ENCODE data around the gene NAT9. TPM values are rescaled to one million over a fixed set of nuclear protein-coding genes. Genes with fewer than 3 reads are reported as not detected.

NAT9 gene
- polyA plus RNA-seq, 2 of the 4 experiments (the other 2 are of a cell fraction), result 43.4 to 71.4 TPM

DNA sequence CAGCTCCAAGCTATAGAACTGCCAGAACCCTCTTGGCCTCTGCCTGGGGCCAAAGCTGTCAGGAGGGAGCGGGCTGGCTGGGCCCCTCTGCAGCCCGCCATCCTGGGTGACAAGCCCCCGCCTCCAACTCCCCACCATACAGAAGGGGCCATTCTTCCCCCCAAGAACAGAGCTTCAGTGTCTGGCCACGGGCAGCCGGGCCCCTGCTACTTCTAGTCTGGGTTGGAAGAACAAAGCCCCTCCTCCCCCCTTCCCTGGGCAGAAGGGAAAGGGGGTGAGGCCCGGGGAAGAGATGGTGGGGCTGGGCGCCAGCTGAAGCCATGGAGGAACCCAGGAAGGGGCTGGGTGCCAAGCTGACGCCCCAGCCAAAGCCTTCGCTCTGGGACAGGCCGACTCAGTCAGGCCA lies 9.0 kb downstream of the NAT9 start:
- Histone ChIP-seq H3K4me3 (no peak overlapping the region), H3K4me1 (peaks cover 37% of the 10 kb centered on the region), H3K9me3 (no peaks in the 10 kb centered on the region), H3K4me2 (no peak overlapping the region), H3K27ac (peak overlapping the region in 1 of 2 experiments; percentile 34; a peak in 1 of 6 replicates)
- POLR2A ChIA-PET, result interaction anchor here (1.4 kb wide), 1 partner anchor 18 kb away, joined by 4 read pairs; no protein-coding TSS in a partner anchor
- DNase-seq (ENCODE audit: low read depth in 1 of 2, low spot score in 1 of 2), result no peak
- WGBS (ENCODE audit: missing lambda C conversion rate), result 90% methylated on average over 8 of the region's 10 CpGs
- no peak for ATAC-seq
- FAIRE-seq, result no peak
- TF ChIP-seq EHF (CRISPR knock-in tag; IDR thresholded peaks at IDR 0.05) (no peak), CEBPB (IDR thresholded peaks at IDR 0.05) (no peak), HES2 (IDR thresholded peaks at IDR 0.05) (no peak), JUNB (IDR thresholded peaks at IDR 0.05) (no peak), E2F6 (IDR thresholded peaks at IDR 0.05; ENCODE audit: borderline replicate concordance, low read depth) (no peak)
- TF ChIP-seq, protein P1, sequence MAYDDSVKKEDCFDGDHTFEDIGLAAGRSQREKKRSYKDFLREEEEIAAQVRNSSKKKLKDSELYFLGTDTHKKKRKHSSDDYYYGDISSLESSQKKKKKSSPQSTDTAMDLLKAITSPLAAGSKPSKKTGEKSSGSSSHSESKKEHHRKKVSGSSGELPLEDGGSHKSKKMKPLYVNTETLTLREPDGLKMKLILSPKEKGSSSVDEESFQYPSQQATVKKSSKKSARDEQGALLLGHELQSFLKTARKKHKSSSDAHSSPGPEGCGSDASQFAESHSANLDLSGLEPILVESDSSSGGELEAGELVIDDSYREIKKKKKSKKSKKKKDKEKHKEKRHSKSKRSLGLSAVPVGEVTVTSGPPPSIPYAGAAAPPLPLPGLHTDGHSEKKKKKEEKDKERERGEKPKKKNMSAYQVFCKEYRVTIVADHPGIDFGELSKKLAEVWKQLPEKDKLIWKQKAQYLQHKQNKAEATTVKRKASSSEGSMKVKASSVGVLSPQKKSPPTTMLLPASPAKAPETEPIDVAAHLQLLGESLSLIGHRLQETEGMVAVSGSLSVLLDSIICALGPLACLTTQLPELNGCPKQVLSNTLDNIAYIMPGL (CRISPR knock-in tag; IDR thresholded peaks at IDR 0.05; ENCODE audit: borderline replicate concordance), result no peak
- TF ChIP-seq, protein P2, sequence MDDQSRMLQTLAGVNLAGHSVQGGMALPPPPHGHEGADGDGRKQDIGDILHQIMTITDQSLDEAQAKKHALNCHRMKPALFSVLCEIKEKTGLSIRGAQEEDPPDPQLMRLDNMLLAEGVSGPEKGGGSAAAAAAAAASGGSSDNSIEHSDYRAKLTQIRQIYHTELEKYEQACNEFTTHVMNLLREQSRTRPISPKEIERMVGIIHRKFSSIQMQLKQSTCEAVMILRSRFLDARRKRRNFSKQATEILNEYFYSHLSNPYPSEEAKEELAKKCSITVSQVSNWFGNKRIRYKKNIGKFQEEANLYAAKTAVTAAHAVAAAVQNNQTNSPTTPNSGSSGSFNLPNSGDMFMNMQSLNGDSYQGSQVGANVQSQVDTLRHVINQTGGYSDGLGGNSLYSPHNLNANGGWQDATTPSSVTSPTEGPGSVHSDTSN (IDR thresholded peaks at IDR 0.05), result no peak
- CTCF ChIA-PET, result interaction anchor here (1.1 to 53.6 kb wide), 6 partner anchors 13 to 201 kb away, joined by 4 to 1302 read pairs (median 228); partner anchors contain the start of genes FDXR, GRIN2C, NHERF1 and RAB37

- peaks cover 40% of the 10 kb centered on the region for H3K4me1 ChIP-seq
- no peak overlapping the region for H3K27ac ChIP-seq
- TF ChIP-seq TP53 (CRISPR knock-in tag; IDR thresholded peaks at IDR 0.05), result no peak
- TF ChIP-seq ZNF302 (CRISPR knock-in tag; IDR thresholded peaks at IDR 0.05), result no peak
- TF ChIP-seq, protein P3, sequence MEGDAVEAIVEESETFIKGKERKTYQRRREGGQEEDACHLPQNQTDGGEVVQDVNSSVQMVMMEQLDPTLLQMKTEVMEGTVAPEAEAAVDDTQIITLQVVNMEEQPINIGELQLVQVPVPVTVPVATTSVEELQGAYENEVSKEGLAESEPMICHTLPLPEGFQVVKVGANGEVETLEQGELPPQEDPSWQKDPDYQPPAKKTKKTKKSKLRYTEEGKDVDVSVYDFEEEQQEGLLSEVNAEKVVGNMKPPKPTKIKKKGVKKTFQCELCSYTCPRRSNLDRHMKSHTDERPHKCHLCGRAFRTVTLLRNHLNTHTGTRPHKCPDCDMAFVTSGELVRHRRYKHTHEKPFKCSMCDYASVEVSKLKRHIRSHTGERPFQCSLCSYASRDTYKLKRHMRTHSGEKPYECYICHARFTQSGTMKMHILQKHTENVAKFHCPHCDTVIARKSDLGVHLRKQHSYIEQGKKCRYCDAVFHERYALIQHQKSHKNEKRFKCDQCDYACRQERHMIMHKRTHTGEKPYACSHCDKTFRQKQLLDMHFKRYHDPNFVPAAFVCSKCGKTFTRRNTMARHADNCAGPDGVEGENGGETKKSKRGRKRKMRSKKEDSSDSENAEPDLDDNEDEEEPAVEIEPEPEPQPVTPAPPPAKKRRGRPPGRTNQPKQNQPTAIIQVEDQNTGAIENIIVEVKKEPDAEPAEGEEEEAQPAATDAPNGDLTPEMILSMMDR (IDR thresholded peaks at IDR 0.05), result no peak
- TF ChIP-seq, protein P4, sequence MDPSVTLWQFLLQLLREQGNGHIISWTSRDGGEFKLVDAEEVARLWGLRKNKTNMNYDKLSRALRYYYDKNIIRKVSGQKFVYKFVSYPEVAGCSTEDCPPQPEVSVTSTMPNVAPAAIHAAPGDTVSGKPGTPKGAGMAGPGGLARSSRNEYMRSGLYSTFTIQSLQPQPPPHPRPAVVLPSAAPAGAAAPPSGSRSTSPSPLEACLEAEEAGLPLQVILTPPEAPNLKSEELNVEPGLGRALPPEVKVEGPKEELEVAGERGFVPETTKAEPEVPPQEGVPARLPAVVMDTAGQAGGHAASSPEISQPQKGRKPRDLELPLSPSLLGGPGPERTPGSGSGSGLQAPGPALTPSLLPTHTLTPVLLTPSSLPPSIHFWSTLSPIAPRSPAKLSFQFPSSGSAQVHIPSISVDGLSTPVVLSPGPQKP (IDR thresholded peaks at IDR 0.05; ENCODE audit: low read depth, low read length), result no peak
- TF ChIP-seq MAFK (IDR thresholded peaks at IDR 0.05; ENCODE audit: partially characterized antibody), result peak; percentile 71
- no peak for TF ChIP-seq NFE2L2 (conservative IDR thresholded peaks at IDR 0.05; ENCODE audit: low read length)
- H3K9me3 ChIP-seq, result no peaks in the 10 kb centered on the region
- WGBS (ENCODE audit: missing lambda C conversion rate), result 90% methylated on average over 2 of the region's 2 CpGs
- FAIRE-seq (no peak), ATAC-seq (no peak), DNase-seq (ENCODE audit: low read depth in 1 of 2, low spot score in 1 of 2) (no peak)
- no peak overlapping the region for H3K4me2 ChIP-seq
- CTCF ChIA-PET, result interaction anchor here (19.0 to 53.6 kb wide), 3 partner anchors 12 to 91 kb away, joined by 349 to 1302 read pairs (median 705); partner anchors contain the start of genes FDXR, GRIN2C and NHERF1
- no peak overlapping the region for H3K4me3 ChIP-seq
- POLR2A ChIA-PET, result interaction anchor here (1.4 kb wide), 1 partner anchor 17 kb away, joined by 4 read pairs; no protein-coding TSS in a partner anchor
Measured at GRCh38 chr17:74766413-74766812, 9.7 kb downstream of the NAT9 start.

DNA sequence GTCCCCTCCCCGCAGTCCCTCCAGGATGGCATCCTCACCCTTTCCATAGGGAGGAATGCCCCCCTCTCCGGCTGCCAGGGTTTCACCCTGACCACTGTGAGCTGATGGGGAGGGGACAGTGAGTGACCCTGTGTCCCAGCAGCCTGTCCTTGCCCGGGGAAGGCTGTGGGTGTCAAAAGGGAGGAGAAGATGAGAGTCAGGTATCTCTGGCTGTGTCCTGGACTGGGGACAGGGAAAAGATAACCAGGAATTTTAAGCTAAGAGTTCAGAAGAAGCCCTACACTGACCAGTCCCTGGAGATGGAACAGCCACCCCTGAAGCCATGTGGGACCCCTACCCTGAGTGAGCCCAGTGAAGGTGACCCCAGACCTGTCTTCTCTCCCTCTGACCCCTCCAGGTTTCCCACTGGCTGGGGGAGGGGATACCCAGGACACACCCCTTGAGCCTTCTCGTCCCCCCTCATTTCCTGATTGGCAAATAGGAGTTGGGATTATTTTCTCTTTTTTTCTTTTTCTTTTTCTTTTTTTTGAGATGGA lies 11.3 kb downstream of the NAT9 start:
- FAIRE-seq (no peak), DNase-seq (ENCODE audit: low read depth in 1 of 2, low spot score in 1 of 2) (no peak), ATAC-seq (no peak; a peak in 1 of 6 replicates)
- peak overlapping the region; percentile 54 to 79; a peak in 5 of 6 replicates for H3K27ac ChIP-seq
- peaks cover 56% of the 10 kb centered on the region for H3K4me1 ChIP-seq
- 89% methylated on average over 4 of the region's 4 CpGs for WGBS (ENCODE audit: missing lambda C conversion rate)
- H3K9me3 ChIP-seq, result no peaks in the 10 kb centered on the region
- CTCF ChIA-PET, result interaction anchor here (1.2 to 53.6 kb wide), 7 partner anchors 5 to 107 kb away, joined by 3 to 1302 read pairs (median 12); partner anchors contain the start of genes FDXR, GRIN2C, NAT9 and NHERF1
- H3K4me2 ChIP-seq, result peak overlapping the region; percentile 66; the same call in 2 of the 3 replicates
- POLR2A ChIA-PET, result interaction anchor here (1.3 kb wide), 1 partner anchor 11 kb away, joined by 5 read pairs; the partner anchor contains the start of gene NAT9
- H3K4me3 ChIP-seq, result no peak overlapping the region
- TF ChIP-seq NR3C1 (IDR thresholded peaks at IDR 0.05) (no peak), GATA3 (IDR thresholded peaks at IDR 0.05; ENCODE audit: borderline replicate concordance) (no peak), KDM5A (IDR thresholded peaks at IDR 0.05) (no peak), NFE2L2 (conservative IDR thresholded peaks at IDR 0.05; ENCODE audit: low read length) (no peak), BHLHE40 (IDR thresholded peaks at IDR 0.05; ENCODE audit: low read depth, low read length) (no peak), CHD4 (IDR thresholded peaks at IDR 0.05; ENCODE audit: borderline replicate concordance) (no peak), MAZ (IDR thresholded peaks at IDR 0.05; ENCODE audit: borderline replicate concordance, low read depth, low read length) (no peak), HDAC2 (IDR thresholded peaks at IDR 0.05) (no peak), ESRRA (IDR thresholded peaks at IDR 0.05; ENCODE audit: borderline replicate concordance, low read length) (no peak), TP53 (CRISPR knock-in tag; IDR thresholded peaks at IDR 0.05) (no peak), CEBPB (IDR thresholded peaks at IDR 0.05) (no peak), REST (IDR thresholded peaks at IDR 0.05) (no peak)

All from A549 (cell line).